Stromal cell of bone marrow (primary cell): ENCODE measurements around the gene YRDC.
A peak's percentile ranks its signal among the peaks of the same experiment; 100 is the strongest.

Source experiments
- DNase-seq: peaks from one replicate; pipeline ENCODE4 v3.0.0-alpha.2; 2012; ENCODE audit warnings: low read depth

YRDC gene

DNA sequence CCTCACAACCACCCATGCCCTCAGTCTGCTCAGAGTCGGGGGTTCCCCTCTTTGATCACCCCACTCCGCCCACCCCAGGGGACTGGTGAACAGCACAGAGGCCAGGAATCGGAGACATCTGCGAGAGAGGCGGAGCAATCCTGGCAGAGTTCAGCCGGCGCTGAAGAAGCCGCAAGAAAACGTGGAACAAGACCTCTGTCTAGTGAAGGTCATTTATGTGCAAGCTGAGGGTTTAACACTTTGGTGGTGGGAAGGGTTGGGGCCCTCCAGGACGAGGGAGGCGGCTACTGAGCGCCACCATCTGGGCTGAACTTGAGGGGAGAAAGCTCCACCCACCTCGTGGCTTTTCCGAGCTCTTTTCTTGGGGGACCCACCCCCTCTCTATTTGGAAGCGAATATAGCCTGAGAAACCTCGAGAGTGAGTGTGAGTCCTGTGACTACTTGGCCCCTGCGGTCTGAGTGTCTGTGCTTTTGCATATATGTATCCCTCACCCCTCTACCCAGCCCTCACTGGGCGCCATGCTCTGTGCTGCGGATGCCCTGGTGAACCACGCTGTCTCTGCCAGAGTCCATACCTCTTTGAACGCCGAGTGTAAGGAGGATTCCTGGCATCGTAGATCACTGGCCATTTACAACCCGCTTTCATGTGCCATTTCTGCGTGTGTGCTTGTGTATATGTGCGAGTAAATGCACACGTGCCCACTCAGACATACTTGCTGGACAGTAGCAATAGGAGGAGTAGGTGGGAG lies 41.9 kb downstream of the YRDC start:
- no peak for DNase-seq

DNA sequence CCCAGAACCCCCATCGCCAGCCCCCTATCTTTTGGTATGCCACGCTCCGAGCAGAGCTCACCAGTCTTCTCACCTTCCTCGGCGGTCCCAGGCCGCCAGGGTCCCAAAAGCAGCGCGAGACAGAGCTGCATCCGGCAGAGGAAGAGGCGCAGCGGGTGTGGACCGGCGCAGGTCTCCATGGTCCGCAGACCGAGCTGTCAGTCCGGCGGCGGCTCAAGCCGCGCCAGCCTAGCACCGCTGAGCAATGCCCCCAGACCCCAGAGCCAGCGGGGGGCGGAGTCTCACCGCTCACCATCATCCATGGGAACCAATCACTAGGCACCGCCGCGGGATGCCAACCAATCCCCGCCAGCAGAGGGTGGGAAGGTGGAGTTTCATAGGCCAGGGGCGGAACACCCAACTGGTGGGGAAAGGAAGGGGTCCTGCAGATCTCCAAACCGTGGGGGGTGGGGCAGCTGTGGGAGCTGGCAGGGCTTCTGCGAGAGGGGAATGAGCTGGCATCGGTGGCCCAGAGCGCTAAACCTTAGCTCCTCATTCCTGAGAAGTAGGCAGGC lies 43.0 kb downstream of the YRDC start, which contains the start of gene EPHA10:
Gene EPHA10 (minus strand): TSS at position 233 of the 554 bp plus-strand sequence. CDS start 54 bp downstream, at position 179.
- no peak for DNase-seq

DNA sequence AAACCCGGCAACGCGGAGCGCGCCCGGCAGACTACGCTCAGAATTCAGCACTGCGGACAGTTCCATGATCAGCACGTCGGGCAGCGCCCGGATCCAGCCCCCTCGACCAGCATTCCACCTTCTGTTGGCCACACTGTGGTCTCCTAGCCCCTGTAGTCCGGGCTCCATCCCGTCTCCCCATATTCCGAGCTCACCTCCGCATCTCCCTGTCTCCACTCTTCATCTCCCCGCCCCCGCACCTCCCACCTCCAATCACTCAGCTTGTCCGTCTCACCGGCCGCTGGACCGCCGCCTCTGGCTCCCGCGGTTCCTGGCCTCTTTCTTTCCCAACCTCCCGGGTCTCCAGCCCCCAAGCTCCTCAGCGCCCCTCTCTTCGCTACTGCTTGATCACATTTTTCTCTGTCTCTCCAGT lies 43.6 kb downstream of the YRDC start:
- DNase-seq, result peak; percentile 3

DNA sequence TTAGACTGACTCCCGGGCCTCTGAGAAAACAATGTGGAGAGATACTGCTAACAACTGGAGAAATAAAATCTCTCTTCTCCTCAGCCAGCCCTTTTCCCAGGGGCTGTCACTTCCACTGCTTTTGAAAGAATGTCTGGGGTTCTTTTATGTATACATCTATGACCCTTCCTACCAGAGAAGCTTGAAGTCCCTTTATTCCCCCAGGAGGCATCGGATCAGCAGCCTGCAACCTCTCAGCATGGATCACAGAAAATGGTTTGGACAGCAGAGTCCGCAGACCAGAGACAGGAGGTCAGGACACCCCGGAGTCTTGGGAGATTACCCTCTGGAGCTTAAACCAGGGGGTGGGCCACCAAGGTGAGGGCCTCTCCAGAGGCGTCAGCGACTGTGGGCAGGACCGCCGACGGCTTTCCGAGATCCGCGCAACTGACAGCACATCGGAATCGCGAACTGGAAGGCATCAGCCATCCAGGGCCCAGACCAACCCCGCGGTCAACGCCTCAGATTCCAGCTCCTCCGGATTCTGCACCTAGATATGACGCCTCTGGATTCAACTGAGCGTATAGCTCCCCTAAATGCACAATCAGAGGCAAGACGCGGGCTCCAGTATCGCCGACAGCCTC lies 44.1 kb downstream of the YRDC start:
- DNase-seq, result no peak

DNA sequence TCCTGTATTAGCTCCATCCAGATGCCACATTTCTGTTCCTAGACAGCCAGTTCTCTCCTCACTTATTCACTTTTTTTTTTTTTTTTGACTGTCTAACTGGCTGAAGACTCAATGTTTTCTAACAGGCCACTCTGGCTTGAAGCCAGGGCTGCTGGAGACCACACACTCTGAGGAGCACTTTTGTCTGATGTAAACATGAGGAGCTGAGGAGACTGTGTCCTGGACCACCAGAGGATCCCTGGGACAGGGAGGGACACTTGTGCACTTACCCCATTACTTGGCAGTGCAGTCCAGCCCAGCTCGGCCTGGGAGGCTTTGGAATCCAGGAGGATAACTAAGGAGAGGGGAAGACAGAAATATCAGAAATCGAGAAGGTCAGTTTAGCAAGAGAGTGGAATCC lies 45.5 kb downstream of the YRDC start:
- DNase-seq, result no peak

DNA sequence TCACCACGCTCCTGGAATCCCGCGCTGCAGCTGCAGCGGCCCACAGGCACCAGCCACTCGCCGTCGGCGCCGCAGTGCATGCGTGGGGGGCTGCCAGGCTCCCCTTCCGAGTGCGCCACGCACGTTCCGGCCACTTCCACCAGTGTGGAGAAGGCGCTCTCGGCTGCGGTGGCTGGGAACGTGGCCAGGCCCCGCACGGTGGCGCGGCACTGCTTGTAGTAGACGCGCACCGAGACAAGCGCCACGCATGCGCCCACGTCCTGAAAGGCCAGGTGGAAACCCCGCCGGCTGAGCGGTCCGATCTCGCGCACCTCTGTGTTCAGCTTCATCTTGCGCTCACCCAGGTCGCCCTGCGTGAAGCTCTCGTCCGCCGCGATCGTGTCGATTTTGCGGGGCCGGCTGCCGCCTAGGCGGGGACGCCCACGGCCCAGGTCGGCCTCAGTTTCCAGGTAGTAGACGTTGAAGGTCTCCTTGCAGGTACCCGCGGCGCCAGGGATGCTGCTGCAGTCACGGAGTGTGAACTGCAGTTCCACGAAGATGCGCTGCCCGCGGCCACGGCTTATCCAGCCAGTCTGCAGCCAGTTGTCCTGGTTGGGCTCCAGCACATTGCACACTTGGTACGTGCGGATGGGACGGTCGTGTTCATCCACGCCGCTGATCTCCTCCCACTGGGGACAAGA lies 46.5 kb downstream of the YRDC start:
- DNase-seq, result no peak

DNA sequence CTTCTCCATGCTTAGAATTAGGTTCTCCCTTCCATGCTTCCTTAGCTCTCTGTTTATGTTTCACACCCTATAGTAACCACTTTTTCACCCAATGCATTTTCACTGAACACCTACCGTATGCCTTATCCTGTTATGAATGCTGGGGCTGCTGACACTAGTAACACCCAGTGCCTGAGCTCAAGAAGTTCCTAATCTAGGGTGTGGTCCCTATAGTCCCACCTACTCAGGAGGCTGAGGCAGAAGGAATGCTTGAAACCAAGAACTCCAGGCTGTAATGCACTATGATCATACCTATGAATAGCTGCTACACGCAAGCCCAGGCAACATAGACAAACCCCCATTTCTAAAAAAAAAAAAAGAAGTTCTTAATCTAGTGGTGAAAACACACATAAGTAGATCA lies 48.6 kb downstream of the YRDC start:
- DNase-seq, result no peak

DNA sequence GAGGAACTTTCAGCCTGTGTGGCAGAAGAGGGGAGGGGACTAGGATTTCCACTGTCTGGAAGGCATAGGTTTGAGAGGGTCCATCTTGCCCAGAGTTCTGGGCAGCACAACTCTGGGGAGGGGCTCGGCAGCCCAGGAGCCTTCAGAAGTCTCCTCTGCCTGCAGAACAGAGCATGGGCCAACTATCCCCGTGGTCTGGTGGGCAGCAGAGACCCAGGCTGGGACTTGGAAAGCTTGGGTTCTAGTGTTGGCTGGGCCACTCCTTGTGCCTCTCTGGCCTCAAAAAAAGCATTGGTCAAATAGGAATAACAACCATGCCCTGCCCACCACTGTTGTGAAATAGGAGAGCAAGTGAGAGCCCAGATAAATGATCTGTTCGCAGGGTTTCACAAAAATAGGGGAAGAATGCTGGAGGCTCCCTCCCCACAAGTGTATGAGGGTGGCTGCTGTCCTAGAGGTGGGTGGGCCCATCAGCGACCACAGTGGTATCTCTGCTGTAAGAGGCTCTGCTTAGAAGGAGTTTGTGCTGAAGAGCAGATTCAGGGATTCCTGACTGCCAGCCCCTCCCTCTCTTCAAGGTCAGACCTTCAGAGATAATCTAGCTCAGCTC lies 52.0 kb downstream of the YRDC start:
- DNase-seq, result no peak

DNA sequence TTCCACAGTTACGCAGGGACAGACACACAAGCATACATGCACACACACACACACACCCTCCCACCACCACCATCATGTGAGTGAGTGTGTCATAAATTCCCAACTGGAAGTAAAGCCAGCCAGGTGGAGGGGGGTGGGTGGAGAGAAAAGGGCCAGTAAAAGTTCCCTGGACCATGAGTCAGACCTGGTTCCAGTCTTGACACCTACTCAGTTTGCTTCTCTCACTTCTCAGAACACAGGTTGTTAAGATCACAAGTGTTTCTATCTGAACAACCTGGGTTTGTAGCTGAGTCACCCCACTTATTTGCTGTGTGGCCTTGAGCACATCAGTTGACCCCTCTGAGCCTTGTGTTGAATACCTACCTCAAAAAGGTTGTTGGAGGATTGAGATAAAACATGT lies 52.7 kb downstream of the YRDC start:
- DNase-seq, result no peak

DNA sequence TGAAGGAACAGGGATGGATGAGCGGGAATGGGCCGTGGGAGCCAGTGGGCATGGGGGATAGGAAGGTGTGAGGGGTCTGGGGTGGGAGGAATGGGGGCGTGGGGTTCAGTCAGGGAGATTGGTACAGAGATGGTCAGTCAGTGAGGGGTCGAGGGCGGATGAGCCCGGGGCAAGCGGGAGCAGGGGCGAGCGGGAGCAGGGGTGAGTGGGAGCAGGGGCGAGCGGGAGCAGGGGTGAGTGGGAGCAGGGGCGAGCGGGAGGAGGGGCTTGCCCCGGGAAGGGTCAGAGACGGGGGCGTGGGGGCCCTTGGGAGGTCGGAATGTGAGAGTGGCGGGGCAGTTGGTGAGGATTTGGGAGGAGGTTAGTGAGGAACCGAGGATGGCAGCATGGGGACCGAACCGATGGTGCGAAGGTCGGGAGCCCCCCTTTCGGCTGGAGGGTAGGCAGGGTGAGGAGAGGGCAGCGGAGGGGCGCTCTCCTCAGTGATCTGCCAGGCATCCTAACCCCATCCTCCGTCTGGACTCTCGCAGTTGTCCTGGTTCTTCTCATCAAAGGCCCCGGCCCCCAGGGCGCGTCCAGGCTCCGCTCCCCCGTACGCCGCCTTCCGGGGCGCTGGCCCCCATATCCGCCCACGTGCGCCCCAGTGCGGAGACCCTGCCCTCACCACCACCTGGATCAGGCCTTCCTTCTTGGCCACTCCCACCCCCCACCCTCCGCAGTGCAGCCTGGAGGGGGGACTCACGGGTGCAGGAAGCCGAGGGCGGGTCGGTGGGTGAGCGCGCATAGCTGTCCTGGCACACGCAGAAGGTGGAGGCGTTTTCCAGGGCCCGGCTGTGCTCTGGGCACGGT lies 54.3 kb downstream of the YRDC start:
- DNase-seq, result no peak
